HG03342 (cell line): ENCODE measurements around the gene CYRIA.

Source experiments
- ATAC-seq: cut with Tn5 transposase; IDR thresholded peaks from one replicate; pipeline ENCODE4 v1.9.1; 2021; ENCODE audit warnings: mild to moderate bottlenecking, moderate library complexity; ENCODE audit not compliant: unreplicated experiment

CYRIA gene

GRCh38 chr2:16671760-16672159 is 6.1 kb upstream of the CYRIA start:
- no peak for ATAC-seq

GRCh38 chr2:16669388-16669787 is 3.8 kb upstream of the CYRIA start:
- ATAC-seq, result no peak

- no peak for ATAC-seq
These were observed 791 bp upstream of the CYRIA start for GRCh38 chr2:16666449-16666801.

- ATAC-seq, result peak; percentile 13
These were observed 556 bp downstream of the CYRIA start for GRCh38 chr2:16664809-16665747.

GRCh38 chr2:16664052-16664731 is 1.4 kb downstream of the CYRIA start:
- no peak for ATAC-seq

GRCh38 chr2:16663121-16663905 is 2.3 kb downstream of the CYRIA start:
- ATAC-seq, result no peak

- no peak for ATAC-seq
These were observed 3.4 kb downstream of the CYRIA start for GRCh38 chr2:16661936-16662839.

- no peak for ATAC-seq
These were observed 4.1 kb downstream of the CYRIA start for GRCh38 chr2:16661526-16661925.

GRCh38 chr2:16660556-16660955 is 5.1 kb downstream of the CYRIA start:
- ATAC-seq, result no peak

- ATAC-seq, result no peak
These were observed 5.5 kb downstream of the CYRIA start for GRCh38 chr2:16660114-16660513.

- ATAC-seq, result no peak
These were observed 7.4 kb downstream of the CYRIA start for GRCh38 chr2:16658076-16658739.

- ATAC-seq, result no peak
These were observed 8.0 kb downstream of the CYRIA start for GRCh38 chr2:16657671-16658070.

- peak; percentile 79 for ATAC-seq
These were observed 8.7 kb downstream of the CYRIA start for GRCh38 chr2:16656784-16657391.

- ATAC-seq, result no peak
These were observed 9.6 kb downstream of the CYRIA start for GRCh38 chr2:16655905-16656642.

GRCh38 chr2:16655445-16655837 is 10.2 kb downstream of the CYRIA start:
- no peak for ATAC-seq

- no peak for ATAC-seq
These were observed 10.7 kb downstream of the CYRIA start for GRCh38 chr2:16654833-16655444.

- ATAC-seq, result peak; percentile 50
These were observed 11.8 kb downstream of the CYRIA start for GRCh38 chr2:16653799-16654198.

- ATAC-seq, result no peak
These were observed 12.6 kb downstream of the CYRIA start for GRCh38 chr2:16653083-16653375.
